GOT3 (cell line): ENCODE data around the gene ZNF655.
"Not testable (repeated sequence)": the region's sequence is repeated elsewhere in the genome, so short reads cannot be mapped to it uniquely, and the experiment has no call there.

Source experiments
- DNase-seq: peaks from one replicate; lab custom pipeline; 2025; ENCODE audit warnings: mixed read lengths; lab: John Stamatoyannopoulos, UW

Gene ZNF655

GRCh38 chr7:99560834-99561736 lies 2.6 kb downstream of the ZNF655 start:
- DNase-seq = no peak

GRCh38 chr7:99561737-99562051 lies 3.3 kb downstream of the ZNF655 start:
- DNase-seq = no peak

- no peak for DNase-seq
Observed at GRCh38 chr7:99562114-99562784, 3.8 kb downstream of the ZNF655 start.

- DNase-seq = no peak
Observed at GRCh38 chr7:99562832-99563231, 4.4 kb downstream of the ZNF655 start.

GRCh38 chr7:99563650-99564049 lies 5.2 kb downstream of the ZNF655 start:
- no peak for DNase-seq

GRCh38 chr7:99568770-99569169 lies 10.3 kb downstream of the ZNF655 start:
- not testable (repeated sequence) for DNase-seq

GRCh38 chr7:99571768-99572167 lies 13.3 kb downstream of the ZNF655 start:
- DNase-seq = no peak

DNA sequence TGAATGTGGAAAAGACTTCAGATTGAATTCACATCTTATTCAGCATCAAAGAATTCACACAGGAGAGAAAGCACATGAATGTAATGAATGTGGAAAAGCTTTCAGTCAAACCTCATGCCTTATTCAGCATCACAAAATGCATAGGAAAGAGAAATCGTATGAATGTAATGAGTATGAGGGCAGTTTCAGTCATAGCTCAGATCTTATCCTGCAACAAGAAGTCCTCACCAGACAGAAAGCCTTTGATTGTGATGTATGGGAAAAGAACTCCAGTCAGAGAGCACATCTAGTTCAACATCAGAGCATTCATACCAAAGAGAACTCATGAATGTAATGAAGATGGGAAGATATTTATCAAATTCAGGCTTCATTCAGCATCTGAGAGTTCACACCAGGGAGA lies 14.8 kb downstream of the ZNF655 start:
- DNase-seq = no peak

- DNase-seq = no peak
Observed at GRCh38 chr7:99576251-99576650, 17.8 kb downstream of the ZNF655 start.

DNA sequence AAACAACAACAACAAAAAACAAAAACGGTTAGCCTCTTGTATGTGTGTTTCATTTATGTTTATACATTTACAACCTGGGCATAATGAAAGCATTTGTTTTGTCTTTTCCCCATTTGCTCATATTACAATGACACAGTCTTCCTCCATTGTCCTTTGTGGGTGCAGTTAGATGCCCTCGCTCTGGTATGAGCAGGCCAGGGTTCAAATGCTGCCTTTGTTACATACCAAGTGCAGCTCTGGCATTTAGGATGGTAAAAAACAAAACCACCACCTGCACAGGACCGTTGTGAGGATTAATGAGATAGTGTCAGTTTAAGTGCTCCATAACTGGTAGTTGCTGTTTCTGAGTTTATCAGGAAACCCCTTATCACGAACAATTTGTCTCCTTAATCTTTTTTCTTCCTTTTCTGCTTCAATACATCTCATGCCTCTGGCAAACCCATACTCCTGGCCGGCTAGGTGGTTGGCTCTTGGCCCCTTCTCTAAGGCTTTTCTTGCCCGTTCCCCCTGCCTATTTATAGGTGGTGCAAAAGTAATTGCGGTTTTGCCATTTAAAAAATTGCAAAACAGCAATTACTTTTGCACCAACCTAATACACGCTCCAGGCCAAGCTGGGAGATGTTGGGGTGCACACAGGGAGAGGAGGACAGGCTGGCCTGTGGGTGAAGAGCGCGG lies 21.0 kb downstream of the ZNF655 start:
- no peak for DNase-seq

- DNase-seq = no peak
Observed at GRCh38 chr7:99579956-99580777, 21.7 kb downstream of the ZNF655 start.

GRCh38 chr7:99580778-99581332 lies 22.4 kb downstream of the ZNF655 start:
- not testable (repeated sequence) for DNase-seq

GRCh38 chr7:99588868-99589267 lies 30.4 kb downstream of the ZNF655 start:
- no peak for DNase-seq

DNA sequence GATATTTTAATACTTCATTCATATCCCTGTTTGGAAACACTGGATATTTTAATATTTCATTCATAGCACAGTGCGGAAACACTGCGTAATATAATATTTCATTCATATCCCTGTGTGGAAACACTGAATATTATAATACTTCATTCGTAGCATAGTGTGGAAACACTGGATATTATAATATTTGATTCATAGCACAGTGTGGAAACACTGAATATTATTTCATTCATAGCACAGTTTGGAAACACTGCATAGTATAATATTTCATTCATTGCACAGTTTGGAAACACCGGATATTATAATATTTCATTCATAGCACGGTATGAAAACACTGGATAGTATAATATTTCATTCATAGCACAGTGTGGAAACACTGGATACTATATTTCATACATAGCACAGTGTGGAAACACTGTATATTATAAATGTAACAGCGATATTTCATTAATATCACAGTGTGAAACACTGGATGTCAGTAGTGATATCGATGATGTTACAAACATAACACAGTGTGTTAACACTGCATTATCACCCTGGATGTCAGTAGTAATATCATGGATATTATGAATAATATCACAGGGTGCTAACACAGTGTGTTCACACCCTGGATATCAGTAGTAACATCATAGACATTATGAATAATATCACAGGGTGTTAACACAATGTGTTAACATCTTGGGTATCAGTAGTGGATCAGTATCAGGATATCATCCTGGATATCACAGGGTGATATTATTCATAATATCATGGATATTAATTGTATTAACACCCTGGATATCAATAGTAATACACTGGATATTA lies 36.7 kb downstream of the ZNF655 start:
- DNase-seq = no peak

GRCh38 chr7:99596408-99596955 lies 38.0 kb downstream of the ZNF655 start:
- DNase-seq = no peak

DNA sequence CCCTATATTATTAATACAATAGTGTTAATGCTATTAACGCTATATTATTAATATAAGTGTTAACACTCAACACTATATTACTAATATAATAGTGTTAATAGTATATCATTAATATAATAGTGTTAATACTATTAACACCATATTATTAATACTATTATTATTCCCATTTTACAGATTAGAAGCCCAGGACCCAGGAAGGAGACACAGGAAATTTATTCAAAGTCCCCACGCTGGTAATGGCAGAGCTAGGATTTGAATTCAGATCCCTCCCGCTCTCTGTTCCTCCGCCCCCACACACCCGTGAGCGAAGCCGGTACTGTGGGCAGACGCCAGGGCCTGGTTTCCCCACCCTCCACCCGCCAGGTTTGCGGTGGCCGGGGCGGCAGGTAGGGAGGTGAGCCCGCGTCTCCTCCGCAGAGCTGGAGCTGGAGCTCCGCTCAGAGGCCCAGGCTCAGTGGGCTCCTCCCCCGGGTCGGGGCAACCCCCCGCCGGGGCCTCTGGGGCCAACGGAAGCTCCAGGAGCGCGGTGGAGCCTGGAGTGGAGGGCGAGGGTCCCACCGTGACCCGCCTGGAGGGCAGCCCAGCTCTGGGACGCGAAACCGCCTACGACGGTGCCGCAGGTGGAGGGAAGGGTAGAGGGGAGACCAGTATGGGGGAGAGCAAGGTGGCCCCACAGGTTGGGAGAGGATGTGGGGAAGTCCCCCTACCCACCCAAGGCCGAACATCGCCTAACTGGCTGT lies 39.5 kb downstream of the ZNF655 start, which contains the start of gene TMEM225B:
Gene TMEM225B, plus strand, starts transcription at position 506 of the 740 bp plus-strand sequence. CDS start 6,122 bp downstream, outside the sequence.
- DNase-seq = no peak

GRCh38 chr7:99599836-99600235 lies 41.4 kb downstream of the ZNF655 start:
- DNase-seq = no peak

DNA sequence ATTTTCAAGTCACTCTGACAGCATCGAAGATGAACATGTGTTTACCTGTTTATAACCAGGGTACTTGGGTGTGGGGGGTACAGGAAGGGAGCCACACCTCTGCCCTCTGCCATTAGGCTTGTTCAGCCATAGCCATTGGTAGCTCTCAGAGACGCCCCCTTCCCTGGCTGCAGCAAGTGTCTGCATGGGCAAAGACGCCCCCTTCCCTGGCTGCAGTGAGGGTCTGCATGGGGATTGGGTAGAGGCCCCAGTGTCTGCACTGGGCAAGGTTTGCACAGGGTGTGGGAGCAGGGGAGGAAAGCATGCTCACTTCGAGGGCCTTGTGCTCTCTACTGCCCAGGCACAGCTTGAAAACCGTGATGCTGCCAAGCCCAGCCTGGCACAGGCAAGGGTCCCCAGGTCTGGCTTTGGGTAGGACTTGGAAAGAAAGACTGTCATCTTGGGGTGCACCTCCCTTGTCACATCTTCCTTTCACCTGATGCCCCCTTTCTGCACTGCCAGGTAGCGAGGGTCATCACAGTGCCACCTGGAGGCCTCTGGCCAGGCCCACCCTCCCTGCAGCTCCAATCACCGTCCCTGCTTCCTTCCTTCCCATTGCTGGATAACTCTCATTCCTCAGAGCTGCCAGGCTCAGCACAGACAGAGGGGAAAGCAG lies 43.3 kb downstream of the ZNF655 start:
- DNase-seq = no peak

GRCh38 chr7:99605527-99605926 lies 47.1 kb downstream of the ZNF655 start:
- DNase-seq = no peak
